Measurements from ENCODE around the gene IL3. TPM values are rescaled to one million over a fixed set of nuclear protein-coding genes. Genes with fewer than 3 reads are reported as not detected.

The IL3 gene
- total RNA-seq, 3 donors from 2014 or later = not detected

DNA sequence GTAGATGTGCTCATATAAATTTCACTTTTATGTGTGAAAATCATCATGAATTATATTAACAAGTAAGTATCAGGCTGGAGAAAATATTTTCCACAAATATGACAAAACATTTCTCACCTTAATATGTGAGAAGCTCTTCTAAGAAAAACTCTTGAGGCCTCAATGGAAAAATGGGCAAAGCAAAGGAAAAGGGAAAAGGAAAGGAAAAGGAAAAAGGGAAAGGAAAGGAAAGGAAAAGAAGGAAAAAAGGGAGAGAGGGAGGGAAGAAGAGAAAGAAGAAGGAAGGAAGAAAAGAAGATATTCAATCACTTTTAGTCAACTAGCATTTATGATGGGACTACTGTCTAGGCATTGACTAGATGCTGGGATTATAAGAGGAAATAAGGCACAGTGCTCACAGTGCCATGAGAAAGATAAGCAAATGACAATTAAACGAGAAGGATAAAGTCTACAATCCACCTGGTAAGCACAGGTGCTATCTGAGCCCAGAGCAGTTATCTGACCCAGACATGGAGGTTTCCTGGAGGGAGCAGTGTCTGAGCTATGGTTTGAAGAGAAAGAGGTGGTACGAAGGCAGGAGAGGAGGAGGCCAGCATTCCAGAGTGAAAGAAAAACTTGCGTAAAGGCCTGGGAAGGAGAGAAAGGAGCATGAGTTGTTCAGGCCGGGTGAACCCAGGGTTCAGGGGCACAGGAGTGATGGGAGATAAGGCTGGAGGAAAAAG is 30.7 kb upstream of the IL3 start:
- intact Hi-C loops (cut with DNase I, micrococcal nuclease) = no loop called here
- ATAC-seq (peak; percentile 43), DNase-seq (no peak)
- no peak overlapping the region for H3K4me3 ChIP-seq
- peaks cover 3% of the 10 kb centered on the region for H3K9me3 ChIP-seq
- no peaks in the 10 kb centered on the region for H3K4me1 ChIP-seq (ENCODE audit: low read depth)
- H3K36me3 ChIP-seq (ENCODE audit: low read depth) = no peaks in the 10 kb centered on the region
- TF ChIP-seq, protein P1, sequence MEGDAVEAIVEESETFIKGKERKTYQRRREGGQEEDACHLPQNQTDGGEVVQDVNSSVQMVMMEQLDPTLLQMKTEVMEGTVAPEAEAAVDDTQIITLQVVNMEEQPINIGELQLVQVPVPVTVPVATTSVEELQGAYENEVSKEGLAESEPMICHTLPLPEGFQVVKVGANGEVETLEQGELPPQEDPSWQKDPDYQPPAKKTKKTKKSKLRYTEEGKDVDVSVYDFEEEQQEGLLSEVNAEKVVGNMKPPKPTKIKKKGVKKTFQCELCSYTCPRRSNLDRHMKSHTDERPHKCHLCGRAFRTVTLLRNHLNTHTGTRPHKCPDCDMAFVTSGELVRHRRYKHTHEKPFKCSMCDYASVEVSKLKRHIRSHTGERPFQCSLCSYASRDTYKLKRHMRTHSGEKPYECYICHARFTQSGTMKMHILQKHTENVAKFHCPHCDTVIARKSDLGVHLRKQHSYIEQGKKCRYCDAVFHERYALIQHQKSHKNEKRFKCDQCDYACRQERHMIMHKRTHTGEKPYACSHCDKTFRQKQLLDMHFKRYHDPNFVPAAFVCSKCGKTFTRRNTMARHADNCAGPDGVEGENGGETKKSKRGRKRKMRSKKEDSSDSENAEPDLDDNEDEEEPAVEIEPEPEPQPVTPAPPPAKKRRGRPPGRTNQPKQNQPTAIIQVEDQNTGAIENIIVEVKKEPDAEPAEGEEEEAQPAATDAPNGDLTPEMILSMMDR (IDR thresholded peaks at IDR 0.05) = no peak

GRCh38 chr5:132030610-132031009 is 29.8 kb upstream of the IL3 start:
- ATAC-seq (no peak), DNase-seq (no peak)
- Histone ChIP-seq H3K4me1 (ENCODE audit: low read depth) (no peaks in the 10 kb centered on the region), H3K9me3 (peaks cover 3% of the 10 kb centered on the region), H3K36me3 (ENCODE audit: low read depth) (no peaks in the 10 kb centered on the region), H3K4me3 (no peak overlapping the region)
- TF ChIP-seq, protein P1 (IDR thresholded peaks at IDR 0.05) = no peak
- intact Hi-C loops (cut with DNase I, micrococcal nuclease) = no loop called here

GRCh38 chr5:132032196-132032595 is 28.3 kb upstream of the IL3 start:
- no peaks in the 10 kb centered on the region for H3K4me1 ChIP-seq (ENCODE audit: low read depth)
- DNase-seq (no peak), ATAC-seq (no peak)
- TF ChIP-seq, protein P1 (IDR thresholded peaks at IDR 0.05) = no peak
- H3K4me3 ChIP-seq = no peak overlapping the region
- no peaks in the 10 kb centered on the region for H3K36me3 ChIP-seq (ENCODE audit: low read depth)
- intact Hi-C loops (cut with DNase I, micrococcal nuclease) = no loop called here
- peaks cover 3% of the 10 kb centered on the region for H3K9me3 ChIP-seq

GRCh38 chr5:132033122-132033521 is 27.3 kb upstream of the IL3 start:
- Histone ChIP-seq H3K9me3 (peaks cover 3% of the 10 kb centered on the region), H3K4me1 (ENCODE audit: low read depth) (no peaks in the 10 kb centered on the region), H3K4me3 (no peak overlapping the region), H3K36me3 (ENCODE audit: low read depth) (no peaks in the 10 kb centered on the region)
- TF ChIP-seq, protein P1 (IDR thresholded peaks at IDR 0.05) = no peak
- intact Hi-C loops (cut with DNase I, micrococcal nuclease) = no loop called here
- DNase-seq = no peak
- ATAC-seq = no peak

DNA sequence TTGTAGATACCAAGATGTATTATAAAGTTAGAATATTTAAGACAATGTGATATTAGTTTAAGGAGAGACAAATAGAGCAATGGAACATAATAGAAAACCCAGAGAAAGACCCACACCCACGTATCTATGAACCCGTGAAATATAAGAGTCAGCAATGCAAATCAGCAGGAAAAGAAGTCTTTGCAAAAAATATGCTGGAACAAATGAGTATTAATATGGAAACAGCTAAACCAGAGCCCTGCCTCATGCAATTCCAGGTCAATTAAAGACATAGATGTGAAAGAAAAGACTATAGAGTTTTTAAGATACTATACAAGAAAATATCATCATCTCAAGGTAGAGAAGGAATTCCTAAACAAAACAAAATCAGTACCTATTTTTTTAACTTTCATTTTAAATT is 23.1 kb upstream of the IL3 start:
- DNase-seq (no peak), ATAC-seq (no peak)
- TF ChIP-seq, protein P1 (IDR thresholded peaks at IDR 0.05) = no peak
- H3K4me3 ChIP-seq = no peak overlapping the region
- peaks cover 3% of the 10 kb centered on the region for H3K9me3 ChIP-seq
- no peaks in the 10 kb centered on the region for H3K36me3 ChIP-seq (ENCODE audit: low read depth)
- intact Hi-C loops (cut with DNase I, micrococcal nuclease) = no loop called here
- no peaks in the 10 kb centered on the region for H3K4me1 ChIP-seq (ENCODE audit: low read depth)
